ENCODE results near the gene ZBTB1. TPM values are rescaled to one million over a fixed set of nuclear protein-coding genes. Genes with fewer than 3 reads are reported as not detected.

The ZBTB1 gene
- total RNA-seq, 2 donors from 2014 or later = 18.5 to 21.2 TPM

DNA sequence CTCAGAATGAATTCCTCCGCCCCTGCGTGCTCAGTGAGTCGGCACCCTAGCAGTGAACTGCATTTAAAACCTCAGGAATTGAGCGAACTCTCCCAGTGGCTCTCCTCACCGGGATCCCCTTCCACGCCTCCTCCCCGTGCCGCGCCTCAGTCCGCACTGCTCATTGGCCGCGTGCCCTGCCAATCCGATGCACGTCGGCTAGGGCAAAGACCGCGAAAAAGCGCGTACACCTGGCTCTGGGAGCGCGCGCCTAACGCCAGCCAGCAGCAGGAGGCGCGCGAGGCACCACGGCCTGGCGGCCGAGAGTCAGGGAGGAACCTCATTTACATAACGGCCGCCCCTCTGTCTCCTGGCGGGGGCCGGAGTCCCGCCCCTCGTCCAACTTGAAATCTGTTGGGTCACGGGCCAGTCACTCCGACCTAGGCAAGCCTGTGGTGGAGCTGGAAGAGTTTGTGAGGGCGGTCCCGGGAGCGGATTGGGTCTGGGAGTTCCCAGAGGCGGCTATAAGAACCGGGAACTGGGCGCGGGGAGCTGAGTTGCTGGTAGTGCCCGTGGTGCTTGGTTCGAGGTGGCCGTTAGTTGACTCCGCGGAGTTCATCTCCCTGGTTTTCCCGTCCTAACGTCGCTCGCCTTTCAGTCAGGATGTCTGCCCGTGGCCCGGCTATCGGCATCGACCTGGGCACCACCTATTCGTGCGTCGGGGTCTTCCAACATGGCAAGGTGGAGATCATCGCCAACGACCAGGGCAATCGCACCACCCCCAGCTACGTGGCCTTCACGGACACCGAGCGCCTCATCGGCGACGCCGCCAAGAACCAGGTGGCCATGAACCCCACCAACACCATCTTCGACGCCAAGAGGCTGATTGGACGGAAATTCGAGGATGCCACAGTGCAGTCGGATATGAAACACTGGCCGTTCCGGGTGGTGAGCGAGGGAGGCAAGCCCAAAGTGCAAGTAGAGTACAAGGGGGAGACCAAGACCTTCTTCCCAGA is 35.9 kb downstream of the ZBTB1 start, which contains the start of gene HSPA2:
TSS of gene HSPA2 (plus strand) at position 534 of the 995 bp plus-strand sequence. CDS start at position 643, 109 bp downstream.
- Histone ChIP-seq H3K4me3 (peak within 1 kb of the TSS; percentile 53 to 72), H3K27ac (peak within 1 kb of the TSS; percentile 87 to 91), H3K9me3 (no peaks in the 10 kb centered on the region), H3K36me3 (no peaks in the 10 kb centered on the region), H3K27me3 (no peaks in the 10 kb centered on the region), H3K4me1 (peaks cover 0 to 29% of the 10 kb centered on the region in 2 donors)
- DNase-seq (ENCODE audit: low spot score) = peak; percentile 99
- peak; percentile 48 to 88 for TF ChIP-seq CTCF (IDR thresholded peaks at IDR 0.05)

DNA sequence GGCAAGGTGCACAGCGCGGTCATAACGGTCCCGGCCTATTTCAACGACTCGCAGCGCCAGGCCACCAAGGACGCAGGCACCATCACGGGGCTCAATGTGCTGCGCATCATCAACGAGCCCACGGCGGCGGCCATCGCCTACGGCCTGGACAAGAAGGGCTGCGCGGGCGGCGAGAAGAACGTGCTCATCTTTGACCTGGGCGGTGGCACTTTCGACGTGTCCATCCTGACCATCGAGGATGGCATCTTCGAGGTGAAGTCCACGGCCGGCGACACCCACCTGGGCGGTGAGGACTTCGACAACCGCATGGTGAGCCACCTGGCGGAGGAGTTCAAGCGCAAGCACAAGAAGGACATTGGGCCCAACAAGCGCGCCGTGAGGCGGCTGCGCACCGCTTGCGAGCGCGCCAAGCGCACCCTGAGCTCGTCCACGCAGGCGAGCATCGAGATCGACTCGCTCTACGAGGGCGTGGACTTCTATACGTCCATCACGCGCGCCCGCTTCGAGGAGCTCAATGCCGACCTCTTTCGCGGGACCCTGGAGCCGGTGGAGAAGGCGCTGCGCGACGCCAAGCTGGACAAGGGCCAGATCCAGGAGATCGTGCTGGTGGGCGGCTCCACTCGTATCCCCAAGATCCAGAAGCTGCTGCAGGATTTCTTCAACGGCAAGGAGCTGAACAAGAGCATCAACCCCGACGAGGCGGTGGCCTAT is 36.8 kb downstream of the ZBTB1 start:
- Histone ChIP-seq H3K27ac (no peak overlapping the region), H3K4me1 (peaks cover 0 to 29% of the 10 kb centered on the region in 2 donors), H3K27me3 (no peaks in the 10 kb centered on the region), H3K36me3 (no peaks in the 10 kb centered on the region), H3K9me3 (no peaks in the 10 kb centered on the region), H3K4me3 (peak overlapping the region; percentile 31 to 72)
- no peak for DNase-seq (ENCODE audit: low spot score)
- TF ChIP-seq CTCF (IDR thresholded peaks at IDR 0.05) = no peak

- Histone ChIP-seq H3K4me1 (peaks cover 0 to 29% of the 10 kb centered on the region in 2 donors), H3K27ac (no peak overlapping the region), H3K36me3 (no peaks in the 10 kb centered on the region), H3K27me3 (no peaks in the 10 kb centered on the region), H3K9me3 (no peaks in the 10 kb centered on the region), H3K4me3 (peak overlapping the region; percentile 31 to 72)
- no peak for DNase-seq (ENCODE audit: low spot score)
- no peak for TF ChIP-seq CTCF (IDR thresholded peaks at IDR 0.05)
Observed at GRCh38 chr14:64541972-64542835, 37.6 kb downstream of the ZBTB1 start.

DNA sequence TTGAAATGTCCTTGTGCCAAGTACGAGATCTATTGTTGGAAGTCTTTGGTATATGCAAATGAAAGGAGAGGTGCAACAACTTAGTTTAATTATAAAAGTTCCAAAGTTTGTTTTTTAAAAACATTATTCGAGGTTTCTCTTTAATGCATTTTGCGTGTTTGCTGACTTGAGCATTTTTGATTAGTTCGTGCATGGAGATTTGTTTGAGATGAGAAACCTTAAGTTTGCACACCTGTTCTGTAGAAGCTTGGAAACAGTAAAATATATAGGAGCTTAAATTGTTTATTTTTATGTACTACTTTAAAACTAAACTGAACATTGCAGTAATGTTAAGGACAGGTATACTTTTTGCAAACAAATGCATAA is 38.2 kb downstream of the ZBTB1 start:
- H3K4me3 ChIP-seq = peak overlapping the region; percentile 31 to 72
- H3K27ac ChIP-seq = no peak overlapping the region
- peaks cover 0 to 29% of the 10 kb centered on the region in 2 donors for H3K4me1 ChIP-seq
- no peaks in the 10 kb centered on the region for H3K27me3 ChIP-seq
- no peak for TF ChIP-seq CTCF (IDR thresholded peaks at IDR 0.05)
- no peaks in the 10 kb centered on the region for H3K36me3 ChIP-seq
- DNase-seq (ENCODE audit: low spot score) = no peak
- H3K9me3 ChIP-seq = no peaks in the 10 kb centered on the region

DNA sequence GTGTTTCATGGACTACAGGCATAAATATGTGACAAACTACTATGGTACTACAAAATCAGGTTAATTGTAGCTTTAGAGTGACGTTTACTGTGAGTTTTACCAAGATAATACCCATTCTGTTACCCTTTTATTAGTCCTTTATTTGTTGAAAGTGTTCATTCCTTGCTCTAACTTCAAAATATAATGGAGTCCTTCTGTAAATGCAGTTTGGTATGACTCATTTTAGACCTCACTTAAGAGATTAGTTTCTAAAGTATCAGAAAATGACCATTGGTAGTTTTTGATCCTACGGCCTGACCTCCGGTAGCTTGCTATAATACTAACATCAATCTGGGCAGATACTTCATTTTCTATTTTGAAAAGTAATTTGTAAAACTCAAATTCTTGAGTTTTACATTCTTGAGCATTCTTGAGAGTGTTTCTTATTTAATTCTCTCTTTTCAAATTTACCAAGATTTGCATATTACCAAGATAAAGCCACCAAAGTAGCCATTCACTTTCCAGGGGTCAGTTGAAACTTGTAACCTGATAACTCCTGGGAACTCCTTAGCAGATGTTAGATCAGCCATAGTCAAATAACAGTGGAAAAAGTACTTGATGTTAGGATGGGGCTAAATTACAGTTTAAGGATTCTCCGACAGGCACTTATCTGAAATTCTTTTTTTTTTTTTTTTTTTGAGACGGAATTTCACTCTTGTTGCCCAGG is 40.2 kb downstream of the ZBTB1 start:
- H3K4me3 ChIP-seq = no peak overlapping the region
- H3K27ac ChIP-seq = no peak overlapping the region
- TF ChIP-seq CTCF (IDR thresholded peaks at IDR 0.05) = no peak
- H3K9me3 ChIP-seq = no peaks in the 10 kb centered on the region
- no peak for DNase-seq (ENCODE audit: low spot score)
- peaks cover 0 to 27% of the 10 kb centered on the region in 2 donors for H3K4me1 ChIP-seq
- no peaks in the 10 kb centered on the region for H3K27me3 ChIP-seq
- no peaks in the 10 kb centered on the region for H3K36me3 ChIP-seq

Data from right atrium auricular region (tissue), 2 donors.